Stimulated activated CD4-positive, alpha-beta T cell treated with anti-CD3 and anti-CD28 coated beads, Interleukin-4, amount 100 ng/mL, for 24 hours (primary cell): ENCODE measurements around the gene SKA3.
"Not testable (repeated sequence)": the region's sequence is repeated elsewhere in the genome, so short reads cannot be mapped to it uniquely, and the experiment has no call there.

Experiments
- DNase-seq: peaks from one replicate; pipeline ENCODE4 v3.0.0-alpha.2; 2020

SKA3 gene

DNA sequence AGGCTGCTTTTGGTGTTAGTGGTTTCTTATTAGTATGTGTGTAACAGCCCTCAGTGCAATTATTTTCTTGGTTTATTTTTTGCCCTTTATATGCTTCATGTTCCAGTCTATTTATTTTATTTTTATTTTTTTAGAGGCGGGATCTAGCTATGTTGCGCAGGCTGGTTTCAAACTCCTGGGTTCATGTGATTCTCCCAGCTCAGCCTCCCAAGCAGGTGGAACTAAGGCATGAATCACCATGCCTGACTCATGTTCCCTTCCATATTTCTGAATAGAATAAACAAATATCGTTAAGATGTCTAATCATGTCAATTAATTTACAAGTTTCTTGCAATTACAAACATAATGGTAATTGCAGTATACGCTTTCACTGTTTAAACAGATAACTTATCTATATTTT, 11.7 kb downstream of the SKA3 start:
- no peak for DNase-seq

DNA sequence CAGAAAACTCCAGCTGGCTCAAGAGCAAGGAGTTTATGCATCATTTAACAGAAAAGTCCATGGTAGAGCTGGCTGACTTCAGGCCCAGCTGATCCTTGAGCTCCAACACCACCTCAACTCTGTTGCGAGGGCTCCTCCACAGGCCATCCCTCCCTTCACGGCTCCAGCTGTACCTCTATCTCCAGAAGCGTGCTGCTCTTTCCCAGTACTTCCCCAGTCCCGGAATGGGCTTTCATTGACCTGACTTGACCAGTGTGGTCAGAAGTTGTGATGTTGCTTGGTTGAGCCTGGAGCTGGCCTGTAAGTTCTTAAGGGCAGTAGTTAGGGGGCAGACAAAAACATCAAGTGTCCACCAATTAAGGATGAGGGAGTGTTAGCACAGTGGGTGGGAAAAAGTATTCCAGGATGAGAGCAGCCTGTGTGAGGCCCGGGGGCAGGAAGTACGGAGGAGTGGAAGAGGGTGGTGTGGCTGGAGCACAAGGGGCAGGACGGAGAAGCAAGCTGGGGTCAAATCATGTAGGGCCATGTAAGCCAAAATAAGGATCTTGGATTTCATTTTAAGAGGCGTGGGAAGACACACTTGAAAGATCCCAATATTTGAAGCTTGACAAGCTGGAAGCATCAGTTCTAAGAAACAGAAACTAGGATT, 24.0 kb downstream of the SKA3 start:
- DNase-seq = no peak

DNA sequence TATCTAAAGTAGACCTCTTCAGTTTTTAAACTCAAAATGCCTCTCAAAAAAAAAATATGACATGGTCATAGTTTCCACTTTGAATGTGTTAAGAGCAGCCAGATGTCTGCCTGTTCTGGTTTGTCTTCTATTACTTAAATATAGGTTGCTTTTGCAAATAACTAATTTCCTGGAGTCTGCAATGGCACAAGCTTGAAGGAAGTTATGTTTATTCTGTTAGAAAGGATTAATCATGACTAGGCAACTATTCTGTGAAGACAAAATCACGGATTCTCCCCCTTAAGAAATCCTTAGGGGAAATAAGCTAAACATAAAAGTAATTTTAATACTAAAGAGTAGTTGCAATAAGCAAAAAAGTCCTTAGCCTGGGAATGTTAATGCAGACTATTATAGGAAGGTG, 26.3 kb downstream of the SKA3 start:
- DNase-seq = no peak

DNA sequence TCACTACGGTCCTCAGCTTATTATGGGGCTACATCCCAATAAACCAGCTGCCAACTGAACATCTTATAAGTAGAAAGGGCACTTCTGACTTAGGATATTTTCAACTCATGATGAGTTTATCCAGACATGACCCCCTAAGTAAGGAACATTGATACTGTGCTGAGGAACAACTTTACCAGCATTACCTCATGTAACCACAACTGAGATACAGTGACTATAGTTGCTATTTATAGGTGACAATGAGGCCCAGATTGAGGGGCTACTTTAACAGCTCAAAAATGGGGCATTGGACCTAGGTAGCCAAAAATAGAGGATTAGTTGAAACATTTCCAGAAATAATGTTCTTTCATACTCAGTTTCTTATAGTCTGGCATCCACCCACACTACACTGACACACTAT, 26.8 kb downstream of the SKA3 start:
- no peak for DNase-seq

DNA sequence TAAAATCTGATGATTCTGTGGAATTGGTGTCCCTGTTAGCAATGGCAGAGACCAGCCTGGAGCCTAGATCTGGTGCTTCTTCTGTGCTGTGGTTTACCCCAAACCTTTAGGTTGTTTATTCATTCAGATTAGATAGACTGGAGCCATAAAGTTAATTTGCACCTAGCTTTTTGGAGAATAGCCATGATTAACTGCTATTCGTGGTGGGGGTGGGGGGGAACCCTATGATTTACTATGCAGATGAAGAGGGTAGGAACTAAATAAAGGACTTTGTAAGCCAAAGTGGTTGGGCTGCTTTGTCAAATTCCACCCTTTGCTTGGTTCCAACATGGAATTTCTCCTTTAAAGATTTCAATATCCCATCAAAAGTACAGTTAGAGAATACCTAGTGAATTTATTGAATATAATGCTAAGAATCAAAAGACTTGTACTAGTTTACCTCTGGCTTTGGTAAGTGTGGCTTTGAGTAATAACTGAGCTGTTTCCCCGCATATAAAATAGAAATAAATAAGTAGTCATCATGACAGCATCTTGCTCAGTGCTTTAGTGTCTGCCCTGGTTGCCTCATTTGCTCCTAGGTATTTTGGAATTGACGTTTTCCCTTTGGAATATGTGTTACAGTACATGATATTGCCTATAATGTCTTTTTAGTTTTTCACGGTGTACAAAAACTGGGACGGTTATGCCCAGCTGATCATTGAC, 27.6 kb downstream of the SKA3 start:
- no peak for DNase-seq

DNA sequence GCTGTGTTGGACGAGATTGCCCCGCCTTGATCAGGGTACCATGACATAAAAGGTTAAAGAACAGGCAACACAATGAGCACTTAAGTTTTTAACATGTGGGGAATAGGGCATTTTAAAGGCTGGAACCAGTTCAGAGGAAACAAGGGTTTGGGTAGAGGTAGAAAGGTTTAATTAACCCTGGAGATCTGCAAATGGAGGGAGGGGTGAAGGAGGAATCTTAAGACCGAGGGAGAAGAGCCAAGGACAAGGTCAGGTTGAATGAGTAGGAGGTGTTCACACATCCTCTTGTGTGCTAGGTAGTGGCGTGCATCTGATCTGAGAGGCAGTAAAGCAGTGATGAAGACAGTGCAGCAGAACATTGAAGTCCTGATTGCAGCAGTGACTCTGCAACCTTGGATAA, 28.5 kb downstream of the SKA3 start:
- DNase-seq = no peak

DNA sequence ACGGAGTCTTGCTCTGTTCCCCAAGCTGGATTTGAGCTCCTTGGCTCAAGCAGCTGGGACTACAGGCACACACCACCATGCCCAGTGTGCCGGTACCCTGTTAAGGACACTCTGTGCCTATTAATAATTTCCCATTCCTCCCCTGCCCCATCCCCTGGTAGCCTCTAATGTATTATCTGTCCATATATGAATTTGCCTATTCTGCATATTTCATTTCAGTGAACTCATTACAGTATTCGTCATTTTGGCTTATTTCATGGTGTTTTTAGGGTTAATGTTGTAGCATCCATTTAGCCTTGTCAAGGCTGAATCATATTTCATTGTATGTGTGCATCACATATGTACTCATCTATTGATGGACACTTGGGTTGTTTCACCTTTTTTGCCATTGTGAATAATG, 33.6 kb downstream of the SKA3 start:
- DNase-seq = no peak

DNA sequence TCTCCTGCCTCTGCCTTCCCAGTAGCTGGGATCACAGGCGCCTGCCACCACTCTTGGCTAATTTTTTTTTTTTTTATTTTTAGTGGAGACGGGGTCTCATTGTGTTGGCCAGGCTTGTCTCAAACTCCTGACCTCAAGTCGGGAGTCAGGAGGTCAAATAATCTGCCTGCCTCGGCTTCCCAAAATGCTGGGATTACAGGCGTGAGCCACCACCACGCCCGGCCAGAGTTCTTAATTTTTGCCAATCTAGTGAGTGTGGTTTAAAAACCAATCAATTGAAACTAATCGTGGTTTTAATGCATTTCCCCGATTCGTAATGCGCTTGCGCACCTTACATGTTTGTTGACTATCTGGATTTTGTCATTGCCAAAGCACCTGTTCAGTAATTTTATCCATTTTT, 37.0 kb downstream of the SKA3 start:
- DNase-seq = no peak

DNA sequence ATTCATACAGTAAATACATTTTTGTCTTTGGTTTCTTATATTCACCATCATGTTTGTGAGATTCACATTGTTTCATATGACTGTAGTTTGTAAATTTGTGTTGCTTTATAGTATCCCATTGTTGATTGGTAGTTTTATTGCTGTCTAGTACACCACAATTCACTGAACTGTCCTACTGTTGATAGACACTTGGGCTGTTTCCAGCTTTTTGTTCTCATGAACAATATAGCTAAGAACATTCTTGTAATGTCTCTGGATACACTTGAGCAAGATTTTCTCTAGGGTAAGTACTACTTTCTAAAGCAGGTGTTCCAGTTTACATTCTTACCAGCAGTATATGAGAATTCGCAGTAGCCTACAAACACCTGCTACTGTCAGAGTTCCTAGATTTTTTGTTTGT, 37.8 kb downstream of the SKA3 start:
- DNase-seq = no peak

DNA sequence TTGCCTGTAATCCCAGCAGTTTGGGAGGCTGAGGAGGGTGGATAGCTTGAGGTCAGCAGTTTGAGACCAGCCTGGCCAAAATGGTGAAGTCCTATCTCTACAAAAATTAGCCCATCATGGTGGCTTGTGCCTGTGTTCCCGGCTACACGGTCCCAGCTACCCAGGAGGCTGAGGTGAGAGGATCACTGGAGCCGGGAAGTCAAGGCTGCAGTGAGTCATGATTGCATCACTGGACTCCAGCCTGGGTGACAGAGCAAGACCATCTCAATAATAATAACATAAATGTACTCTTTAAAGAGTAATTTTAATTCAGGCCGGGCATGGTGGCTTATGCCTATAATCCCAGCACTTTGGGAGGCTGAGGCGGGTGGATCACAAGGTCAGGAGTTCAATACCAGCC, 38.7 kb downstream of the SKA3 start:
- DNase-seq = no peak

DNA sequence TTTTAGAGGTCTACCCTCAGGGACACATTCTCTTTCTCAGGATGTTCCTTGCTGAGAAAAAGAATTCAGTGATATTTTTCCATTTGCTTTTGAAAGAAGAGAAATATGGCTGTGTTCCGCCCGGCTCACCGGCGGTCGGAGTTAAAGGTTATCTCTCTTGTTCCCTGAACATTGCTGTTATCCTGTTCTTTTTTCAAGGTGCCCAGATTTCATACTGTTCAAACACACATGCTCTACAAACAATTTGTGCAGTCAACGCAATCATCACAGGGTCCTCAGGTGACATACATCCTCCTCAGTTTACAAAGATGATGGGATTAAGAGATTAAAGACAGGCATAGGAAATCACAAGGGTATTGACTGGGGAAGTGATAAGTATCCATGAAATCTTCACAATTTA, 40.5 kb downstream of the SKA3 start:
- DNase-seq = not testable (repeated sequence)

DNA sequence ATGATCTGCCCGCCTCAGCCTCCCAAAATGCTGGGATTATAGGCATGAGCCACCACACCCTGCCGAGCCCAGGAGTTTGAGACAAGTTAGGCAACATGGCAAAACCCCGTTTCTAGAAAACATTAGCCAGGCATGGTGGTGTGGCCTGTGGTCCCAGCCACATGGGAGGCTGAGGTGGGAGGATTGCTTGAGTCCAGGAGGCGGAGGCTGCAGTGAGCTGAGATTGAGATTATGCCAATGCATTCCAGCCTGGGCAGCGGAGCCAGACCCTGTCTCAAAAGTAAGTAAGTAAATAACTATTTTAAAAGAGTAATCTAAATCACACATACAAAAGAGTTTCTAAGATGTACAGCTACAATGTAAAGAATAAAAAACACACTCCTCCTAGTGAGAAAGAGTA, 41.9 kb downstream of the SKA3 start:
- DNase-seq = no peak

DNA sequence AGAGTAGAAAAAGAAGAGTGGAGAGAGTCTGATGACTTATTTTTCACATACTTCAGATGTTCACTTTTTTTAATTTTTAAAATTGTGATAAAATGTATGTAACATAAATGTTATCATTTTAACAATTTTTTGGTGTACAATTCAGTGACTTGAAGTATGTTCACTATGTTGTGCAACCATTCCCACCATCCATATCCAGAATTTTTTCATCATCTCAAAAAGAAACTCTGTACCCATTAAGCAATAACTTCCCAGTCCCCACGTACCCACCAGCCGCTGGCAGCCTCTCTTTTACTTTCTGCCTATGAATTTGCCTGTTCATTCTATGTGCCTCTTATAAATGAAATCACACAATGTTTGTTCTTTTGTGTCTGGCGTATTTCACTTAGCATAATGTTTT, 43.3 kb downstream of the SKA3 start:
- DNase-seq = no peak

DNA sequence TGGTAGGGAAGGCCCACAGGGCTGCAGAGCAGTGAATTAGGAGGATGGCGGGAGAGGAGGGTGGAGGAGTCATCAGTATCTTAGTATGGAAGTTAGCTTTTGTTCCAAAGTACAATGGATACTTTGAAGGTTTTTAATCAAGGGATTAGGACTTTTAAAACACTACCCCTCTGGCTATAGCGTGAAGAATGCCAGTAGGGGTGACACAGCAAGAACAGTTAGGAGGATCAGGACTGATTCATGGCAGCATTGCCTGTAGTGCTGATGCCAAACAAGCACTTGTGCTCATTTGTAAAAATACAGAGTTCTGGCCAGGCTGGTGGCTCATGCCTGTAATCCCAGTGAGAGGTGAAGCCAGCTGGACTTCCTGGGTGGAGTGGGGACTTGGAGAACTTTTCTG, 46.2 kb downstream of the SKA3 start:
- DNase-seq = no peak

DNA sequence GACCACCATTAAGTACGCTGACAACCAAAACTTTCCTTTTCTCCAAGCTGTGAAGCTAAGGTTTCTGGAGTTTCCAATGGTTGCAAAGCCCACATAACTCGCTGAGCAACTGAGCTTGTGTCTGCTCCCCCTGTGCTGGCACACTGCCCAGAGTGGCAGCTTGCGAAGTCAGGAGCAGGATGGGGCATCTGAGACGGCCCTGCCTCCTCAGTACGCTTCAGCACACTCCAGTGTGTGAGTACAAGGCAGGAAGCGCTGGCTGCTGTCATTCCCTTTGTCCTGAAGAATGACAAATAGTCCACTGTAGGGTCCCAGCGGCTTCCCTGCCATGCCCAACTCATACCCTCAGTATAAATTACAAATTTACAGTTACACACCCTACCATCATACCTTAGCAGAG, 51.5 kb downstream of the SKA3 start:
- DNase-seq = no peak

DNA sequence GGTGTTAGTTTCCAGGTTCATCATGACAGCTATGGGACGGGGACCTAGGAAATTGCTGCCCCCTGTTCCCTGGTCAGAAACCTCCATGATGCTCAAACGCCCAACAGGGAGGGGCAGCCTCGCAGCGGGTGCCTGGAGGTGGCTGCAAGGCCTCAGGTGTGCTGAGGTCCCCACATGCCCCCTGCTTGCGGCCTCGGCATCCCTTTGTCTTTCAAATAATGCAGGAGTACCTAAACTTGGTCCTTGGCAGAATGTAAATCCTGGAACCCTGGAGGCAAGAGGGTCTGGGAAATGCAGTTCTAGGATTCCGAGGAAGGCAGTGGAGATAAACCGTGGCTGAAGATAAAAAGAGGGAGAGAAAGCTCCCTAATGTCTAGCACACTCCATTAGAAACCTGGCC, 52.4 kb downstream of the SKA3 start:
- DNase-seq = no peak

DNA sequence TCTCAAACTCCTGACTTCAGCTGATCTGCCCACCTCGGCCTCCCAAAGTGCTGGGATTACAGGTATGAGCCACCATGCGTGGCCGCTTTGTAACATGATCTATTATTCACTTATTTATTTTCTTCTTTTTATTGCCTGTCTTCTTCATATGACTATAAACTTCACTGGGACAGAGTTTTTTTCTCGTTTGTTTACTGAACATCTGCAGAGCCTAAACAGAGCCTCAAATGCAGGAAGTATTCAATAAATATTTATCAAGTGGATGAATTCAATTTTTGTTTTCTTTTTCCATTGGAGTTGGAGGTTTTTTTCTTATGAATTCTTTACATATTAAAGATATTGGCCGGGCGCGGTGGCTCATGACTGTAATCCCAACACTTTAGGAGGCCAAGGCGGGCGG, 54.7 kb downstream of the SKA3 start:
- no peak for DNase-seq

DNA sequence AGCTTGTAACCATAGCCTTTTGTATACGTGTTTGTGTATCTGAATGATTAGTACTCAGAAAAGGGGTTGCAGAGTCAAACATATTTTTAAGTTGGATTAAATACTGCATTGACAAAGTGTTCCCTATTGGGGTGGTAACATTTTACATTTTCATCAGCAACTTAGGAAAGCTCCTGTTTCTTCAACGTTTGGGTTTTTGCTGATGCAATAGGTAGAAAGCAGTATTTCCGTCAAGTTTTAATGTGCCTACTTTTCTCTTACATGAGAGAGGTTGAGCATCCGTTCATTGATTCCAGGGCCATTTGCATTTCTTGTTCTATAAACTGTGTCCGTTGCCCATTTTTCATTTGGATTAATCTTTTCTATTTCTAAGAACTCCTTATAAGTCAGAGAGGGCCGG, 56.2 kb downstream of the SKA3 start:
- no peak for DNase-seq

DNA sequence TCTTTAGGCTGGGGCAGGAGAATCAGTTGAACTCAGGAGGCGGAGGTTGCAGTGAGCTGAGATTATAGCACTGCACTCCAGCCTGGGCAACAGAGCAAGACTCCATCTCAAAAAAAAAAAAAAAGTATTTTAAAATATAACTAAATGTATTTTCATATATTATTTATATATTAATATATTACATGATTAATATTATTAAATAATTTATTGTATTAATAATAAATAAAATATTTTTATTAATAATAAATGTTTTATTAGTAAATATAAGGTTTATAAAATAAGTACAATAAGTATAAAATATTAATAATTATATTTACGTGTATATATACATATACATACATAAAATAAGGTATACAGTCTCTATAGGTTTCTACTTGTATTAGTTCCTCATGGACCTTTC, 56.8 kb downstream of the SKA3 start:
- DNase-seq = no peak

DNA sequence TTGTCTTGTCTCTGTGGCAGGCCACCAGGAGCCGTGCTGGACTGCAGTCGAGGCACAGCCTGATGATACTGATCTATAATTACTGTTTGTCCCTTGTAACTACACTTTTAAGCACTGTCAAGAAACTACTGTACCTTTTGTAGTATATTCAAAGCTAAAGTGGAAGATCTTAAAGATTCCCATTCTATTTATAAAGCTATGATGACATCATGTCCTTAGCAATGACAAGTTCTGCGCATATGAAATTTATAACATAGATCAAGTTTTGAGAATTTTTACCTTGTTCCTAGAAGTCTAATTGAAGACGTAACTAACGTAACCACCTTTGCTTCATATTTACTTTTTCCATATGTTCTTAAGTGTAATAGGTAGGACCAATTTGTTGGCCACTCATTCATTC, 58.2 kb downstream of the SKA3 start:
- DNase-seq = no peak

DNA sequence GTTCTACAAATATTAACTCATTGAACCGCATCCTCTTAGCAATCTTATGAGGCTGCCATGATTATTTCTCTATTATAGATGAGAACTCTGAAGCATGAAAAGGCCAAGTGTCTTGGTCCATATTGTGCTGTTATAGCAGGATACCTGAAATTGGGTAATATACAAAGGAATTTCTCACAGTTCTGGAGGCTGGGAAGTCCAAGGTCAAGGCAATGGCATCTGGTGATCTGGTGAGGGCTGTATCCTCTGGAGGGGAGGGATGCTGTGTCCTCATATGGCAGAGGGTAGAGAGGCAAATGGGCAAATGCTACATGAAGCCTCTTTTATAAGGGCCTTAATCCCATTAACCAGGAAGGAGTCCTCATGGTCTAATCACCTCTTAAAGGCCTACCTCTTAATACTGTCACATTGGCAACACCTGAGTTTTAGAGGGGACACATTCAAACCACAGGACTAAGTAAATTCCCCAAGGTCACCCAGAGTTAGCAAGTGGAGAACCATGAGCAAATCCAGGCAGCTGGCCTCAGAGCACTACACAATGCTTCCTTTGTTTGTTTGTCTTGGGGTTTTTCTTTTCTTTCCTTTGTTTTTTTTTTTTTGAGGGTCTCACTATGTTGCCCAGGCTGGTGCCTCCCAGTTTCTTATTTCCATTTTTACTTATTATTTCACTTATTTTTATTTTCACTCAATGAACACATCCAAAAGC, 59.1 kb downstream of the SKA3 start:
- DNase-seq = no peak

DNA sequence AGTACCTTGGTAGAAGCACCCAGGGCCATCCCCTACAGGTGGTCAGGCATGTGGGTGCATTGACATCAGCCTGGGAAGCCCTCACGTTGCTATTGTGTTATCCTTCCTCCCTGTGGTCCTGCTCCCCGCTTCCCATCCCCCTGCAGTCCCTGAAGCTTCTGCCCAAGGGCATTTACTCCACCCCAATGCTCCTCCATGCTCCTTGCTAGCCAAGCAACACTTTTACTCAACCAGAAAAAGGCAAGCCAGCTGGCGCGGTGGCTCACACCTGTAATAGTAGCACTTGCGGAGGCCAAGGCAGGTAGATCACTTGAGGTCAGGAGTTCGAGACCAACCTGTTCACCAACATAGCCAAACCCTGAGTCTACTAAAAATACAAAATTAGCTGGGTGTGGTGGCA, 60.2 kb downstream of the SKA3 start:
- no peak for DNase-seq

DNA sequence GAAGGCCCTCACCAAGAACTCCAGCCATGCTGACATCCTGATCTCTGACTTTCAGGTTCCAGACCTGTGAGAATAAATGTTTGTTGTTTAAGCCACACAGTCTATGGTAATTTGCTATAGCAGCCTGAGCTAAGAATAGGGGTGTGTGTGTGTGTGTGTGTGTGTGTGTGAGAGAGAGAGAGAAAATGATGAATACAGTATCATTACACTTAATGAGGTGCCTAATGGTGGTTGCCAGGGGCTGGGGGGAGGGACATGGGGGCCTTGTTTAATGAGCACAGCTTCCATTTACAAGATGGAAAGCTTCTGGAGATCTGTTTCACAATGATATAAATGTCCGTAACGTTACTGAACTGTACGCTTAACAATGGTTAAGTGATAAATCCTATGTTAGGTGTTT, 61.1 kb downstream of the SKA3 start:
- DNase-seq = no peak

DNA sequence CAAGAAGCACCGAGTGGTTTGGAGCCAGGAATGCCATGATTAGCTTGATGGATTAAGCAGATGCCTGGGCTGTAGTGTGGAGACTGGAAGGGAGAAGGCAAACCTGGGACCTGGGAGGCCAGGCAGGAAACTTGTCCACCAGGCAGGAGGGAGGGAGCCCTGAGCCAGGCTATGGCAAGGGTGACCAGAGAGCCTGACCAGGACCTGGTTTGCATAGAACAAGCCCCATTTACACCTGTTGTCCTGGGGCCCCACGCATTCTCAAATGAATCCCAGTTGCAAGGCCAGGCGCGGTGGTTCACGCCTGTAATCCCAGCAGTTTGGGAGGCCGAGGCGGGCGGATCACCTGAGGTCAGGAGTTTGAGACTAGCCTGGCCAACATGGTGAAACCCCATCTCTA, 64.8 kb downstream of the SKA3 start:
- no peak for DNase-seq

DNA sequence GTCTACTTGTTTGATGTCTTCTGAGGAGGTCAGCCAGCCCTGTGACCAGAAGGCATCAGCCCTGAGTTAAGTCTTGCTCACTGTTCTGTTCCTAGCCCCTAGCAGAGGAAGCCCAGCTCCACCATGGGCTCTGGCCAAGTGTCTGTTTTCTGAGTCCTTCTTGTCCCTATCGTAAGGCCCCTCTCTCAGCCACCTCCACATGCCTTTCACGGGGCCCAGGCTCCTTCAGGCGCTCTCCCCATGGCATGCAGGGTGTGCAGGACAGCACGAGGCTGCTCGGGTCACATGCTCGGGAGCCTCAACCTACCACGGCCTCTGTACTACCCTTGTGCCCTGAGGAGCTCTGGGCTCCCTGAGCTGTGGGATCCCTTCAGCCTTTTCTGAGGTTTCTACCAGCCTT, 67.2 kb downstream of the SKA3 start:
- DNase-seq = no peak
